ENCODE measurements around the gene APOB.

- TF ChIP-seq CTCF (IDR thresholded peaks at IDR 0.05) (no peak), POLR2A (IDR thresholded peaks at IDR 0.05) (no peak)
Observed at GRCh38 chr2:21032338-21033236, 11.3 kb downstream of the APOB start.
